Lower leg skin (tissue), 4 donors: ENCODE results near the gene BOD1. TPM values are rescaled to one million over a fixed set of nuclear protein-coding genes. Genes with fewer than 3 reads are reported as not detected.

Experiments used
- DNase-seq, 2 donors: peaks; one replicate each; pipeline ENCODE4 v3.0.0-alpha.2; 2019; ENCODE audit warnings: low spot score in 2 of 2
- H3K4me3 ChIP-seq: fragments of 200-600 bp; sonication (generic); 2 replicates; pipeline ENCODE4 v1.5.1; 2017; ENCODE audit warnings: mild to moderate bottlenecking, low read depth; ENCODE audit not compliant: poor library complexity, severe bottlenecking
- POLR2A ChIP-seq, 2 donors: fragments of 450-650 bp; IDR thresholded peaks; one replicate each; pipeline ENCODE4 v1.6.1; 2016 to 2017; ENCODE audit warnings: antibody characterized with exemption in 2 of 2, mild to moderate bottlenecking in 1 of 2, moderate library complexity in 1 of 2
- WGBS, 2 donors: methylation state at CpG; one replicate each; pipeline ENCODE4 v1.1.5; 2018; 5-methylcytosine and 5-hydroxymethylcytosine counted together
- intact Hi-C: fragments of 100-400 bp; cut with DNase I; formaldehyde crosslinking; loops from one replicate; pipeline ENCODE4 v1.15.0; 2023; ENCODE audit warnings: low total_unique reads
- total RNA-seq, 4 donors: library from RNA; depleted of rRNA; stranded (reverse); fragments of >200 nt; gene quantifications; one replicate each; pipeline ENCODE4 v1.1.0, GENCODE V29; 2016
- TF ChIP-seq, protein P1 (sequence below), 3 donors: fragments of 450-650 bp; IDR thresholded peaks; one replicate each; pipeline ENCODE4 v1.5.1; 2016; ENCODE audit warnings: antibody characterized with exemption in 3 of 3, mild to moderate bottlenecking in 3 of 3, moderate library complexity in 2 of 3

The BOD1 gene
- total RNA-seq, 4 donors from 2014 or later: 32.0 to 54.6 (median 42.8) TPM

GRCh38 chr5:173577166-173577565 lies 39.3 kb downstream of the BOD1 start:
- no peak overlapping the region for H3K4me3 ChIP-seq
- DNase-seq: peak in 1 of 2 donors; percentile 62
- intact Hi-C loops: loop anchor here (10.0 kb wide), 1 partner anchor 282 kb away; no protein-coding TSS in a partner anchor
- 78 to 89% methylated on average over 3 of the region's 3 CpGs for WGBS, 2 donors
- no peak for TF ChIP-seq POLR2A (IDR thresholded peaks at IDR 0.05)
- TF ChIP-seq, protein P1, sequence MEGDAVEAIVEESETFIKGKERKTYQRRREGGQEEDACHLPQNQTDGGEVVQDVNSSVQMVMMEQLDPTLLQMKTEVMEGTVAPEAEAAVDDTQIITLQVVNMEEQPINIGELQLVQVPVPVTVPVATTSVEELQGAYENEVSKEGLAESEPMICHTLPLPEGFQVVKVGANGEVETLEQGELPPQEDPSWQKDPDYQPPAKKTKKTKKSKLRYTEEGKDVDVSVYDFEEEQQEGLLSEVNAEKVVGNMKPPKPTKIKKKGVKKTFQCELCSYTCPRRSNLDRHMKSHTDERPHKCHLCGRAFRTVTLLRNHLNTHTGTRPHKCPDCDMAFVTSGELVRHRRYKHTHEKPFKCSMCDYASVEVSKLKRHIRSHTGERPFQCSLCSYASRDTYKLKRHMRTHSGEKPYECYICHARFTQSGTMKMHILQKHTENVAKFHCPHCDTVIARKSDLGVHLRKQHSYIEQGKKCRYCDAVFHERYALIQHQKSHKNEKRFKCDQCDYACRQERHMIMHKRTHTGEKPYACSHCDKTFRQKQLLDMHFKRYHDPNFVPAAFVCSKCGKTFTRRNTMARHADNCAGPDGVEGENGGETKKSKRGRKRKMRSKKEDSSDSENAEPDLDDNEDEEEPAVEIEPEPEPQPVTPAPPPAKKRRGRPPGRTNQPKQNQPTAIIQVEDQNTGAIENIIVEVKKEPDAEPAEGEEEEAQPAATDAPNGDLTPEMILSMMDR (IDR thresholded peaks at IDR 0.05): no peak

- WGBS, 2 donors: 85 to 89% methylated on average over 6 of the region's 6 CpGs
- intact Hi-C loops: loop anchor here (10.0 kb wide), 1 partner anchor 281 kb away; no protein-coding TSS in a partner anchor
These were observed 40.5 kb downstream of the BOD1 start for GRCh38 chr5:173575985-173576384.

DNA sequence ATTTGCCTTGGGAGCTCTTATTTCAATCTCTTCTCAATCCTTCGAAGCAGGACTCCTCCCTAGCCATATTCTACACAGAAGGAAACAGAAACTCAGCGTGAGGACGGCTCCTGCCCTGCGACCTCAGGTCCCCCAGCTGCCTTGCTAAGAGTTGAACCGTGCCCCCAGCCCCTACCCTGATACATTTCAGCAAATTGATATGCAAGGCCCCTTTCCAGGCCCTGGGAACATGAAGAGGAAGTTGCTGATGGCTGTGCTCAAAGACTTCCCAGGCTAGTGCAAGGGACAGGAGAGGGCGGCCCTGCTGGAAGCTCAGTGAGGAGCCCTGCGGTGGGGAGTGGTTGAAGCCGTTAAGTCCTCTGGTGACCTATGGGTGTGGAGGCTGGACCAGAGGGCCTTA lies 41.5 kb downstream of the BOD1 start:
- H3K4me3 ChIP-seq: no peak overlapping the region
- DNase-seq: peak in 1 of 2 donors; percentile 32
- intact Hi-C loops: loop anchor here (10.0 kb wide), 1 partner anchor 280 kb away; no protein-coding TSS in a partner anchor
- TF ChIP-seq POLR2A (IDR thresholded peaks at IDR 0.05): no peak
- TF ChIP-seq, protein P1 (IDR thresholded peaks at IDR 0.05): no peak
- WGBS, 2 donors: 73 to 85% methylated on average over 8 of the region's 8 CpGs

More at GRCh38 chr5:173575985-173576384, 40.5 kb downstream of the BOD1 start:
- peak in 1 of 2 donors; percentile 59 for DNase-seq
- H3K4me3 ChIP-seq: no peak overlapping the region
- no peak for TF ChIP-seq POLR2A (IDR thresholded peaks at IDR 0.05)
- TF ChIP-seq, protein P1 (IDR thresholded peaks at IDR 0.05): no peak

- no peak for TF ChIP-seq POLR2A (IDR thresholded peaks at IDR 0.05)
- TF ChIP-seq, protein P1 (IDR thresholded peaks at IDR 0.05): peak in 1 of 3 donors; percentile 74
- WGBS, 2 donors: 29 to 30% methylated on average over 35 of the region's 35 CpGs
- peak; percentile 60 to 95 for DNase-seq
- no peak overlapping the region for H3K4me3 ChIP-seq
- intact Hi-C loops: loop anchor here (10.0 kb wide), 1 partner anchor 279 kb away; no protein-coding TSS in a partner anchor
These were observed 43.1 kb downstream of the BOD1 start for GRCh38 chr5:173573126-173573960.

DNA sequence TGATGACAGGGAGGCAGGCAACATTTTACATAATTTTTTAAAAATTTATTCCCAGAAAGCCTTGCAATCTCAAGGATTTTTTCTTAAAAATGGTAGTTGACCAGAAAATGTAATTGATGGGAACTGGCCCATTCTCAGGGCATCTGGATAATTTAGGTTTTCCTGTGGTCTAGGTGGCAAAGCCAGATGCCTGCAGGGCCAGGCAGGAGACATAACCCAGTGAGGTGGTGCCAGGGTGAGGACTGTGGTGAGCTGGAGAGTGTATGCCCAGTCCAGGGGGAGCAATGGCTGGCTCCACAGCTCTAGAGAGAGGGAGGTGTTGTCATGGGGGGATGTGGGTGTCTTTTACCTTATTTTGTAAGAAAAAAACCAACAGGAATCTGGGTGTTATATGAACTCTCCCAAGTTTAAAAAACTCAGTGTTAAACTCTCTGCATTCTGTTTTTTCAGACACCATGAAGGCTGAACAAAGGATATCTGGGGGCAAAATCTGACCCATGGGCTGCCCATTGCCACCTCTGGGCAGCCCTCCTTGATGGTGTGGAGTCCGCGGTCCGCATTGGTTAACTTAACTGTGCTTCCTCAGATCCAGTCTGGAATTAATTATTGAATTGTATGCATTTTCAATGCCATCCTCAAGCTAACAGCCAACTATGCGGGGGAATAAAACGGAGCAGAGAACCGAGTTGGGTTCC lies 43.9 kb downstream of the BOD1 start:
- WGBS, 2 donors: 10 to 25% methylated on average over 6 of the region's 6 CpGs
- intact Hi-C loops: loop anchor here (10.0 kb wide), 1 partner anchor 278 kb away; no protein-coding TSS in a partner anchor
- DNase-seq: peak in 1 of 2 donors; percentile 53
- TF ChIP-seq, protein P1 (IDR thresholded peaks at IDR 0.05): no peak
- no peak for TF ChIP-seq POLR2A (IDR thresholded peaks at IDR 0.05)
- no peak overlapping the region for H3K4me3 ChIP-seq
